ENCODE measurements around the gene TMEM220. TPM values are rescaled to one million over a fixed set of nuclear protein-coding genes. Genes with fewer than 3 reads are reported as not detected.

The TMEM220 gene
- total and polyA plus RNA-seq, 2 of the 4 experiments (the other 2 are of a cell fraction) = 1.1 to 1.9 TPM

- Histone ChIP-seq H3K18ac (ENCODE audit: low read depth, low read length) (no peak overlapping the region), H2BK20ac (ENCODE audit: low read depth, low read length) (no peak overlapping the region), H4K5ac (ENCODE audit: low read depth, low read length) (no peak overlapping the region), H3K27me3 (ENCODE audit: control insufficient read depth, insufficient read depth, low read length) (no peaks in the 10 kb centered on the region), H2BK120ac (ENCODE audit: low read depth, low read length) (no peak overlapping the region), H3K4ac (ENCODE audit: low read depth, low read length) (no peak overlapping the region), H3K36me3 (ENCODE audit: control insufficient read depth, insufficient read depth, low read length) (peaks cover 5% of the 10 kb centered on the region), H2AK5ac (ENCODE audit: low read depth, low read length) (no peak overlapping the region), H3K14ac (replicated peaks; ENCODE audit: low read depth, low read length) (no peak overlapping the region), H3K56ac (ENCODE audit: extremely low read depth, insufficient read depth, low read length) (no peak overlapping the region), H4K20me1 (ENCODE audit: insufficient read depth, low read length) (no peaks in the 10 kb centered on the region), H3K9ac (ENCODE audit: low read depth, low read length) (no peak overlapping the region), H3K4me2 (ENCODE audit: low read depth, low read length) (no peak overlapping the region), H2BK5ac (ENCODE audit: low read depth, low read length, poor library complexity, severe bottlenecking) (no peak overlapping the region), H4K91ac (ENCODE audit: insufficient read depth, low read depth, low read length) (no peak overlapping the region), H3K79me1 (ENCODE audit: low read depth in 1 of 2, low read length in 2 of 2) (no peaks in the 10 kb centered on the region), H3K9me3 (ENCODE audit: control insufficient read depth, insufficient read depth, low read length) (no peaks in the 10 kb centered on the region), H3K9me1 (ENCODE audit: insufficient read depth, low read length) (0 out of 2 replicates have a peak, but pooled peaks cover 3% of the 10 kb centered on the region), H4K8ac (ENCODE audit: low read depth in 2 of 2, low read length in 2 of 2) (no peak overlapping the region), H2BK15ac (ENCODE audit: low read depth, low read length) (no peak overlapping the region), H3K4me1 (ENCODE audit: control insufficient read depth, insufficient read depth, low read length) (no peaks in the 10 kb centered on the region; the same call in 1 of the 2 replicates), H2AK9ac (replicated peaks; ENCODE audit: low read depth, low read length, poor library complexity) (no peak overlapping the region), H2AFZ (replicated peaks; ENCODE audit: low read length, poor library complexity) (no peak overlapping the region), H3K23ac (ENCODE audit: low read depth, low read length) (no peak overlapping the region), H3K27ac (ENCODE audit: insufficient read depth, low read length) (no peak overlapping the region), H3K4me3 (ENCODE audit: insufficient read depth, low read depth, low read length) (no peak overlapping the region)
- TF ChIP-seq ELK1 (IDR thresholded peaks at IDR 0.05; ENCODE audit: borderline replicate concordance, low read depth, low read length) (no peak), POLR2A (IDR thresholded peaks at IDR 0.05; ENCODE audit: low read depth, low read length) (no peak), MXI1 (IDR thresholded peaks at IDR 0.05; ENCODE audit: borderline replicate concordance, low read depth, low read length) (no peak), RFX5 (IDR thresholded peaks at IDR 0.05; ENCODE audit: low read depth, low read length) (no peak), RAD21 (IDR thresholded peaks at IDR 0.05; ENCODE audit: low read length) (no peak), CHD1 (IDR thresholded peaks at IDR 0.05; ENCODE audit: low read depth, low read length) (no peak), BHLHE40 (IDR thresholded peaks at IDR 0.05; ENCODE audit: low read depth, low read length) (no peak), RCOR1 (IDR thresholded peaks at IDR 0.05; ENCODE audit: insufficient replicate concordance, low read length) (no peak), SMC3 (IDR thresholded peaks at IDR 0.05; ENCODE audit: low read depth, low read length) (no peak), NFE2L2 (IDR thresholded peaks at IDR 0.05; ENCODE audit: low read depth, low read length) (no peak), FOS (IDR thresholded peaks at IDR 0.05; ENCODE audit: low read depth, low read length) (no peak), MAZ (IDR thresholded peaks at IDR 0.05; ENCODE audit: borderline replicate concordance, low read depth, low read length) (no peak), MAFK (IDR thresholded peaks at IDR 0.05; ENCODE audit: low read depth, low read length) (no peak), CEBPB (IDR thresholded peaks at IDR 0.05; ENCODE audit: low read depth, low read length) (no peak)
- TF ChIP-seq, protein P1, sequence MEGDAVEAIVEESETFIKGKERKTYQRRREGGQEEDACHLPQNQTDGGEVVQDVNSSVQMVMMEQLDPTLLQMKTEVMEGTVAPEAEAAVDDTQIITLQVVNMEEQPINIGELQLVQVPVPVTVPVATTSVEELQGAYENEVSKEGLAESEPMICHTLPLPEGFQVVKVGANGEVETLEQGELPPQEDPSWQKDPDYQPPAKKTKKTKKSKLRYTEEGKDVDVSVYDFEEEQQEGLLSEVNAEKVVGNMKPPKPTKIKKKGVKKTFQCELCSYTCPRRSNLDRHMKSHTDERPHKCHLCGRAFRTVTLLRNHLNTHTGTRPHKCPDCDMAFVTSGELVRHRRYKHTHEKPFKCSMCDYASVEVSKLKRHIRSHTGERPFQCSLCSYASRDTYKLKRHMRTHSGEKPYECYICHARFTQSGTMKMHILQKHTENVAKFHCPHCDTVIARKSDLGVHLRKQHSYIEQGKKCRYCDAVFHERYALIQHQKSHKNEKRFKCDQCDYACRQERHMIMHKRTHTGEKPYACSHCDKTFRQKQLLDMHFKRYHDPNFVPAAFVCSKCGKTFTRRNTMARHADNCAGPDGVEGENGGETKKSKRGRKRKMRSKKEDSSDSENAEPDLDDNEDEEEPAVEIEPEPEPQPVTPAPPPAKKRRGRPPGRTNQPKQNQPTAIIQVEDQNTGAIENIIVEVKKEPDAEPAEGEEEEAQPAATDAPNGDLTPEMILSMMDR (conservative IDR thresholded peaks at IDR 0.05; ENCODE audit: low read depth, low read length) = no peak
- TF ChIP-seq, protein P2, sequence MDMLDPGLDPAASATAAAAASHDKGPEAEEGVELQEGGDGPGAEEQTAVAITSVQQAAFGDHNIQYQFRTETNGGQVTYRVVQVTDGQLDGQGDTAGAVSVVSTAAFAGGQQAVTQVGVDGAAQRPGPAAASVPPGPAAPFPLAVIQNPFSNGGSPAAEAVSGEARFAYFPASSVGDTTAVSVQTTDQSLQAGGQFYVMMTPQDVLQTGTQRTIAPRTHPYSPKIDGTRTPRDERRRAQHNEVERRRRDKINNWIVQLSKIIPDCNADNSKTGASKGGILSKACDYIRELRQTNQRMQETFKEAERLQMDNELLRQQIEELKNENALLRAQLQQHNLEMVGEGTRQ (IDR thresholded peaks at IDR 0.05; ENCODE audit: low read depth, low read length) = no peak
- POLR2A ChIA-PET (ENCODE audit: unreplicated experiment) = no interaction called here
- ATAC-seq (ENCODE audit: low read depth) = no peak
- dilution Hi-C loops (cut with HindIII; ENCODE audit: low sequenced_read_pairs, unreplicated experiment) = no loop called here
- no TSS peak for BruUV-seq (replicated peaks)
- intact Hi-C loops (cut with micrococcal nuclease) = loop anchor here (10.0 kb wide), 1 partner anchor 1268 kb away; the partner anchor contains the start of gene ZNF18
- in situ Hi-C loops (cut with MboI; ENCODE audit: low sequenced_read_pairs) = loop anchor here (10.0 kb wide), 1 partner anchor 62 kb away; no protein-coding TSS in a partner anchor
- no peak for DNase-seq
- 81% methylated on average over 2 of the region's 5 CpGs; no CpG with 5 or more reads in 1 of the 2 experiments for WGBS, 2 experiments (ENCODE audit: extremely low coverage in 2 of 2, insufficient read length in 1 of 2)
- CTCF ChIA-PET = no interaction called here
These were observed 2.6 kb downstream of the TMEM220 start for GRCh38 chr17:10727192-10727591.

Measured in IMR-90 (cell line).